Measurements from ENCODE around the gene UBR3.

UBR3 gene

GRCh38 chr2:169946092-169946491 is 118.8 kb downstream of the UBR3 start:
- TF ChIP-seq SIN3A (IDR thresholded peaks at IDR 0.05; ENCODE audit: borderline replicate concordance, insufficient read depth, low read length), result no peak
- no peak for TF ChIP-seq TAF1 (IDR thresholded peaks at IDR 0.05; ENCODE audit: borderline replicate concordance, insufficient read depth, low read length)
- TF ChIP-seq REST (IDR thresholded peaks at IDR 0.05; ENCODE audit: insufficient read depth in 1 of 2, low read depth in 2 of 2, low read length in 2 of 2), result no peak
- TF ChIP-seq FOXP2 (optimal IDR thresholded peaks at IDR 0.05; ENCODE audit: borderline replicate concordance, extremely low read depth, extremely low read length, insufficient read depth), result no peak
- TF ChIP-seq POLR2AphosphoS5 (IDR thresholded peaks at IDR 0.05; ENCODE audit: low read depth, low read length), result no peak

- no peak for TF ChIP-seq TAF1 (IDR thresholded peaks at IDR 0.05; ENCODE audit: borderline replicate concordance, insufficient read depth, low read length)
- no peak for TF ChIP-seq POLR2AphosphoS5 (IDR thresholded peaks at IDR 0.05; ENCODE audit: low read depth, low read length)
Measured at GRCh38 chr2:169946546-169946945, 119.3 kb downstream of the UBR3 start.

- no peak for TF ChIP-seq SIN3A (IDR thresholded peaks at IDR 0.05; ENCODE audit: borderline replicate concordance, insufficient read depth, low read length)
- no peak for TF ChIP-seq FOXP2 (optimal IDR thresholded peaks at IDR 0.05; ENCODE audit: borderline replicate concordance, extremely low read depth, extremely low read length, insufficient read depth)
- TF ChIP-seq POLR2AphosphoS5 (IDR thresholded peaks at IDR 0.05; ENCODE audit: low read depth, low read length), result no peak
- TF ChIP-seq TAF1 (IDR thresholded peaks at IDR 0.05; ENCODE audit: borderline replicate concordance, insufficient read depth, low read length), result no peak
- TF ChIP-seq REST (IDR thresholded peaks at IDR 0.05; ENCODE audit: insufficient read depth in 1 of 2, low read depth in 2 of 2, low read length in 2 of 2), result no peak
Measured at GRCh38 chr2:169955940-169956339, 128.7 kb downstream of the UBR3 start.

GRCh38 chr2:169961911-169962310 is 134.7 kb downstream of the UBR3 start:
- no peak for TF ChIP-seq TAF1 (IDR thresholded peaks at IDR 0.05; ENCODE audit: borderline replicate concordance, insufficient read depth, low read length)

GRCh38 chr2:169963786-169964185 is 136.5 kb downstream of the UBR3 start:
- TF ChIP-seq FOXP2 (optimal IDR thresholded peaks at IDR 0.05; ENCODE audit: borderline replicate concordance, extremely low read depth, extremely low read length, insufficient read depth) (no peak), SIN3A (IDR thresholded peaks at IDR 0.05; ENCODE audit: borderline replicate concordance, insufficient read depth, low read length) (no peak), REST (IDR thresholded peaks at IDR 0.05; ENCODE audit: insufficient read depth in 1 of 2, low read depth in 2 of 2, low read length in 2 of 2) (no peak)

- TF ChIP-seq FOXP2 (optimal IDR thresholded peaks at IDR 0.05; ENCODE audit: borderline replicate concordance, extremely low read depth, extremely low read length, insufficient read depth), result no peak
- TF ChIP-seq REST (IDR thresholded peaks at IDR 0.05; ENCODE audit: insufficient read depth in 1 of 2, low read depth in 2 of 2, low read length in 2 of 2), result no peak
- TF ChIP-seq POLR2AphosphoS5 (IDR thresholded peaks at IDR 0.05; ENCODE audit: low read depth, low read length), result no peak
- TF ChIP-seq SIN3A (IDR thresholded peaks at IDR 0.05; ENCODE audit: borderline replicate concordance, insufficient read depth, low read length), result no peak
- TF ChIP-seq TAF1 (IDR thresholded peaks at IDR 0.05; ENCODE audit: borderline replicate concordance, insufficient read depth, low read length), result no peak
Measured at GRCh38 chr2:169964740-169965139, 137.5 kb downstream of the UBR3 start.

Data from PFSK-1 (cell line).